Mucosa of rectum (tissue), 2 donors: ENCODE results near the gene CACNB4.

ENCODE experiments used
- H3K27ac ChIP-seq, 2 donors: one replicate each; pipeline ENCODE4 v1.7.0; 2013; ENCODE audit warnings: inconsistent platforms in 2 of 2, low read depth in 2 of 2, low read length in 2 of 2
- H3K27me3 ChIP-seq, 2 donors: one replicate each; pipeline ENCODE4 v1.7.0; 2013; ENCODE audit warnings: low read length in 2 of 2; ENCODE audit not compliant: control insufficient read depth in 2 of 2, insufficient read depth in 2 of 2
- H3K36me3 ChIP-seq, 2 donors: one replicate each; pipeline ENCODE4 v1.7.0; 2013; ENCODE audit warnings: low read length in 2 of 2; ENCODE audit not compliant: control insufficient read depth in 2 of 2, insufficient read depth in 2 of 2
- H3K4me1 ChIP-seq, 2 donors: one replicate each; pipeline ENCODE4 v1.7.0; 2013; ENCODE audit warnings: low read length in 2 of 2, mild to moderate bottlenecking in 1 of 2; ENCODE audit not compliant: control insufficient read depth in 2 of 2, insufficient read depth in 2 of 2
- H3K4me3 ChIP-seq, 2 donors: one replicate each; pipeline ENCODE4 v1.7.0; 2013; ENCODE audit warnings: low read length in 2 of 2
- H3K9ac ChIP-seq, 2 donors: one replicate each; pipeline ENCODE4 v1.7.0; 2013; ENCODE audit warnings: low read length in 2 of 2, low read depth in 1 of 2, mild to moderate bottlenecking in 1 of 2
- H3K9me3 ChIP-seq, 2 donors: one replicate each; pipeline ENCODE4 v1.7.0; 2013; ENCODE audit warnings: low read length in 2 of 2; ENCODE audit not compliant: control insufficient read depth in 2 of 2
- donor health status: healthy.
- donor health status: Normal muscosa, but diverticular disease.

CACNB4 gene

GRCh38 chr2:151914989-151915628 is 183.7 kb downstream of the CACNB4 start:
- no peak overlapping the region for H3K4me3 ChIP-seq
- no peaks in the 10 kb centered on the region for H3K4me1 ChIP-seq
- H3K9ac ChIP-seq = no peak overlapping the region
- no peak overlapping the region for H3K27ac ChIP-seq
- no peaks in the 10 kb centered on the region for H3K36me3 ChIP-seq
- H3K27me3 ChIP-seq = no peaks in the 10 kb centered on the region
- H3K9me3 ChIP-seq = no peaks in the 10 kb centered on the region

DNA sequence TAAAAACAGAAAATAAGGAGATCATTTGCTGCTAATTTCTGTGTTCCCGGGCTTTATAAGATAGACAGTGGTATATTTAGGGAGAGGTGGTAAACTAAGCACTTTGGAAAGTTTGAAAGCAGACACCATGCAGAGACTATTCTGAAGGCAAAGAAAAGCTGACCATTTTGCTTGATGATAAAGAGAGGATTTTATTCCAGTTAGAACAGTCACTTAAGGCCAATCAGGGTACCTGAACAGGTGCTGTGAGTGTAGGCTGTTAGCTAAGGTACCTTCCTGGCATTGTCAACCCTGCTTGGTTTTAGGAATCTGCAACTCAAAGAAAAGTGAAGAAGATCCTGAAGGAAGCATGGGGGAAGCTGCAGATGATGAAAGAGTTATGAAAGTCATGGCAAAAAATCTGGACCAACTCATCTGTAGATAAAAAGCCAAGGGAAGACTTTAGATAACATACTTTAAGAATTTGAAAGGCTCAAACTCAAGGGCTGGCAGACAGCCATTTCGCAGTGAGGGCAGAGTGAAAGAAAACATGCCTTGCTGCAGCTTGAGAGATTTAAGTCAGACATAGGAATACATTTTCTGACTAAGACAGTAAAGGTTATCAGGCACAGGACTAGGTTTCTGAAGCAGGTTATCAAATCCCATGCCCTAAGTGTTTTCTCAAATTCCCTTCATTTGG is 190.5 kb downstream of the CACNB4 start:
- Histone ChIP-seq H3K4me3 (no peak overlapping the region), H3K4me1 (no peaks in the 10 kb centered on the region), H3K9ac (no peak overlapping the region), H3K27ac (no peak overlapping the region), H3K36me3 (no peaks in the 10 kb centered on the region), H3K27me3 (no peaks in the 10 kb centered on the region), H3K9me3 (no peaks in the 10 kb centered on the region)

- H3K9me3 ChIP-seq = no peaks in the 10 kb centered on the region
- no peak overlapping the region for H3K4me3 ChIP-seq
- no peaks in the 10 kb centered on the region for H3K4me1 ChIP-seq
- no peak overlapping the region for H3K27ac ChIP-seq
- H3K27me3 ChIP-seq = no peaks in the 10 kb centered on the region
- H3K9ac ChIP-seq = no peak overlapping the region
- no peaks in the 10 kb centered on the region for H3K36me3 ChIP-seq
Measured at GRCh38 chr2:151907286-151908203, 191.3 kb downstream of the CACNB4 start.

DNA sequence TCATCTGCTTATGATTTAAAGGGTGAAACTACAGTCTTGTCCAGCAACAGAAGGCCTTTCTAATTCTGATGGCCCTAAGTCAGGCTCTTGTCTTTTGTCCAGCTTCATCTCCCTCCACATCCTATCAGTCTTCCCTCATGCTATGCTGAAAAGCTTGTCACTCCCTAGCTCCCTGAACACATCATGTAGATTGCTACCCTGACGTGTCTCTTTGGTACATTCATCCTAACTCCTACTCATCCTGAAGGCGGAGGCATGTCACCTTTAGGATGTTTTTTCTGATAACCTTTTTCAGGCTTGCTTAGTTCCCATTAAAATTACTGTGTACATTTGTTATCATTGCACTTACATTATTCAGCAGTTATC is 192.2 kb downstream of the CACNB4 start:
- Histone ChIP-seq H3K9ac (no peak overlapping the region), H3K9me3 (no peaks in the 10 kb centered on the region), H3K4me3 (no peak overlapping the region), H3K27me3 (no peaks in the 10 kb centered on the region), H3K4me1 (no peaks in the 10 kb centered on the region), H3K27ac (no peak overlapping the region), H3K36me3 (no peaks in the 10 kb centered on the region)

- no peaks in the 10 kb centered on the region for H3K4me1 ChIP-seq
- H3K4me3 ChIP-seq = no peak overlapping the region
- no peaks in the 10 kb centered on the region for H3K9me3 ChIP-seq
- no peak overlapping the region for H3K9ac ChIP-seq
- H3K27ac ChIP-seq = no peak overlapping the region
- H3K36me3 ChIP-seq = no peaks in the 10 kb centered on the region
- no peaks in the 10 kb centered on the region for H3K27me3 ChIP-seq
Measured at GRCh38 chr2:151905963-151906632, 192.7 kb downstream of the CACNB4 start.

GRCh38 chr2:151904807-151905206 is 194.0 kb downstream of the CACNB4 start:
- Histone ChIP-seq H3K4me3 (no peak overlapping the region), H3K9me3 (no peaks in the 10 kb centered on the region), H3K27ac (no peak overlapping the region), H3K4me1 (no peaks in the 10 kb centered on the region), H3K27me3 (no peaks in the 10 kb centered on the region), H3K9ac (no peak overlapping the region), H3K36me3 (no peaks in the 10 kb centered on the region)

GRCh38 chr2:151904021-151904420 is 194.8 kb downstream of the CACNB4 start:
- no peaks in the 10 kb centered on the region for H3K9me3 ChIP-seq
- H3K4me1 ChIP-seq = no peaks in the 10 kb centered on the region
- no peak overlapping the region for H3K4me3 ChIP-seq
- no peaks in the 10 kb centered on the region for H3K36me3 ChIP-seq
- no peaks in the 10 kb centered on the region for H3K27me3 ChIP-seq
- H3K9ac ChIP-seq = no peak overlapping the region
- H3K27ac ChIP-seq = no peak overlapping the region

DNA sequence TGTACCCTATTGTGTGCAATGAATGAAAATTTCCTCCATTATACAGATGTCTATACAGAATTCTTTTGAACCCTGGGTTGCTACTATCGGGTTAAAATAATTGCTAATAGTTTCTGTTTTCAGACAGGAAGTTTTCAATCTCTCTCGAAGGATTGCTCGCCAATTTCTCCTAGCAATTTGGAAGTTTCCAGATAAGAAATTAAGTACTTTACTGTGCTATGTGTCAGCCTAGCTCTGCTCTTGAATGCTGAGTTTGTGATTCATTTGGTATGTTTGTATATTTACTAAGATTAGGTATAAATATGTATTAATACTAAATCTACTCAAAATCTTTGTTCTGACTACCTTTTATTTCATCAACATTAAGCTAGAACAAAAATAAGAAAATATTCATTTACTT is 196.0 kb downstream of the CACNB4 start:
- Histone ChIP-seq H3K4me3 (no peak overlapping the region), H3K27ac (no peak overlapping the region), H3K27me3 (no peaks in the 10 kb centered on the region), H3K9me3 (no peaks in the 10 kb centered on the region), H3K36me3 (no peaks in the 10 kb centered on the region), H3K9ac (no peak overlapping the region), H3K4me1 (no peaks in the 10 kb centered on the region)

- Histone ChIP-seq H3K27me3 (no peaks in the 10 kb centered on the region), H3K4me3 (no peak overlapping the region), H3K9me3 (no peaks in the 10 kb centered on the region), H3K9ac (no peak overlapping the region), H3K4me1 (no peaks in the 10 kb centered on the region), H3K27ac (no peak overlapping the region), H3K36me3 (no peaks in the 10 kb centered on the region)
Measured at GRCh38 chr2:151900331-151900730, 198.5 kb downstream of the CACNB4 start.

DNA sequence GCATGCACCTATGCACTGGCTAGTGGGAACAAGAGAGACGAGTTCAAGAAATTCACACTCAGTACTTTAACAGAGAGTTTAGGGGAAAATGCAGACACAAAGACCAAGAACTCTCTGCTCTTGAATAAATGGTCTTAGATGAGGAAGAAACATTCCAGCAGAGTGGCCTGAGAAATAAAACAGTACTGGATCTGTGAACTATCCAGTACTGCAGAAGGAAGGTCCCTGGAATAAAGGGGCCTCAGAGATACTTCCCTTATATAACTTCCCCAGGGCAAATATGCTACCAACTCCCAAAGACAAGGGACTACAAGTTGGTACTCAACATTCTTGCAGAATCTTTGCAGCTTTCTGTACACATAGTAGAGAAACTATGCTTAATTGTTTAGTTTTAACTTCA is 199.7 kb downstream of the CACNB4 start:
- H3K27me3 ChIP-seq = no peaks in the 10 kb centered on the region
- H3K27ac ChIP-seq = no peak overlapping the region
- no peaks in the 10 kb centered on the region for H3K4me1 ChIP-seq
- no peak overlapping the region for H3K4me3 ChIP-seq
- H3K9ac ChIP-seq = no peak overlapping the region
- peaks cover 0 to 3% of the 10 kb centered on the region in 2 donors for H3K9me3 ChIP-seq
- no peaks in the 10 kb centered on the region for H3K36me3 ChIP-seq
